ENCODE results near the gene SF3B6.

Gene SF3B6

GRCh38 chr2:24073816-24074215, 2.3 kb downstream of the SF3B6 start:
- DNase-seq (ENCODE audit: low read depth): no peak
- no peak overlapping the region for H3K4me3 ChIP-seq (ENCODE audit: control insufficient read depth, low read depth, low read length)

GRCh38 chr2:24072259-24072658, 3.9 kb downstream of the SF3B6 start:
- no peak overlapping the region for H3K4me3 ChIP-seq (ENCODE audit: control insufficient read depth, low read depth, low read length)
- TF ChIP-seq CTCF (IDR thresholded peaks at IDR 0.05; ENCODE audit: control insufficient read depth, insufficient read depth, low read depth, low read length, missing control alignments): no peak
- no peak for DNase-seq (ENCODE audit: low read depth)

More at GRCh38 chr2:24073816-24074215, 2.3 kb downstream of the SF3B6 start:
- no peak for TF ChIP-seq CTCF (IDR thresholded peaks at IDR 0.05; ENCODE audit: control insufficient read depth, insufficient read depth, low read depth, low read length, missing control alignments)

- H3K4me3 ChIP-seq (ENCODE audit: control insufficient read depth, low read depth, low read length): no peak overlapping the region
- no peak for DNase-seq (ENCODE audit: low read depth)
- no peak for TF ChIP-seq CTCF (IDR thresholded peaks at IDR 0.05; ENCODE audit: control insufficient read depth, insufficient read depth, low read depth, low read length, missing control alignments)
Measured at GRCh38 chr2:24065341-24065740, 10.8 kb downstream of the SF3B6 start.

- DNase-seq (ENCODE audit: low read depth): no peak
- TF ChIP-seq CTCF (IDR thresholded peaks at IDR 0.05; ENCODE audit: control insufficient read depth, insufficient read depth, low read depth, low read length, missing control alignments): no peak
- H3K4me3 ChIP-seq (ENCODE audit: control insufficient read depth, low read depth, low read length): no peak overlapping the region
Measured at GRCh38 chr2:24058564-24059271, 17.4 kb downstream of the SF3B6 start.

GRCh38 chr2:24055750-24056149, 20.4 kb downstream of the SF3B6 start:
- no peak for DNase-seq (ENCODE audit: low read depth)
- no peak for TF ChIP-seq CTCF (IDR thresholded peaks at IDR 0.05; ENCODE audit: control insufficient read depth, insufficient read depth, low read depth, low read length, missing control alignments)
- H3K4me3 ChIP-seq (ENCODE audit: control insufficient read depth, low read depth, low read length): no peak overlapping the region

- no peak for TF ChIP-seq CTCF (IDR thresholded peaks at IDR 0.05; ENCODE audit: control insufficient read depth, insufficient read depth, low read depth, low read length, missing control alignments)
- no peak for DNase-seq (ENCODE audit: low read depth)
- H3K4me3 ChIP-seq (ENCODE audit: control insufficient read depth, low read depth, low read length): no peak overlapping the region
Measured at GRCh38 chr2:24054366-24055010, 21.6 kb downstream of the SF3B6 start.
